ENCODE measurements around the gene ADCY4. TPM values are rescaled to one million over a fixed set of nuclear protein-coding genes. Genes with fewer than 3 reads are reported as not detected.

ADCY4 gene
- total RNA-seq, 4 donors from 2014 or later = 13.3 to 40.5 (median 22.6) TPM

DNA sequence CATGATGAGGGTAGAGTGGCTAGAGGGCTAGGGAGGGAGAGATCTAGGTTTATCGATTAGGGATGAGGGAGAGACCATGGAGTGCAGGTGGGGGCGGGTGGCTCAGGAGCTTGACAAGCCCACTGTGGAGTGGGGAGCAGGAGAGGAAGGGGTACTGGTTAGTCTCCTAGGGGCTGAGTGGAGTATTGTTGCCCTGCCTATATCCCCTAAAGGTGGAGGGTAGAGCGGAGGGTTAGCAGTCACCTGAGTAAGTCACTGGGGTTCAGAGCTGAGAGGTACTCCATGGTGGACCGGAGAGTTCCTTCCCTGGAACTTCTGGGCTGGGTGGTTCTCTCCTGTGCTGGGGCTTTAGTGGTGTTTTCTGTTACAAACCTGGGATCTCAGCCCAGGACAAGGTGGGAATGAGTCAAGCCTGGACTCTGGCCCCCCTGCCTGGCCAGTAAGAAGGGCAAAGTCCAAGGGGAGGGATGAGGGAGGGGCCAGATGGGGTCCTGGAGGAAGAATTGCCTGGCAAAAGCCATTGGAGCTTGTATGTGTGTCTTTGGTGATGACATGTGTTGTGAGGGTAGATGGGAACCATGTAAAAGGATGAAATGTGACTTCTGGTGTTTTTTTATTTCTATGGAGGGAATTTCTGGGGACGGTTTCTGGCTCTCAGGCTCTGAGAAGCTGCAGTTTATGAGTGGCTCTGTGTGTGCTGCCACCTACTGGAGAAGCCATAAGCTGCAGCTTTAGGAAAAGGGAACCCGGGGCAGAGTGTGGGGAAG, 27.1 kb downstream of the ADCY4 start, which contains the start of gene CIDEB:
Gene CIDEB (minus strand): TSS at position 403 of the 767 bp plus-strand sequence. CDS start 119 bp downstream, at position 284.
- ATAC-seq = no peak
- TF ChIP-seq POLR2A (IDR thresholded peaks at IDR 0.05) = no peak
- TF ChIP-seq, protein P1, sequence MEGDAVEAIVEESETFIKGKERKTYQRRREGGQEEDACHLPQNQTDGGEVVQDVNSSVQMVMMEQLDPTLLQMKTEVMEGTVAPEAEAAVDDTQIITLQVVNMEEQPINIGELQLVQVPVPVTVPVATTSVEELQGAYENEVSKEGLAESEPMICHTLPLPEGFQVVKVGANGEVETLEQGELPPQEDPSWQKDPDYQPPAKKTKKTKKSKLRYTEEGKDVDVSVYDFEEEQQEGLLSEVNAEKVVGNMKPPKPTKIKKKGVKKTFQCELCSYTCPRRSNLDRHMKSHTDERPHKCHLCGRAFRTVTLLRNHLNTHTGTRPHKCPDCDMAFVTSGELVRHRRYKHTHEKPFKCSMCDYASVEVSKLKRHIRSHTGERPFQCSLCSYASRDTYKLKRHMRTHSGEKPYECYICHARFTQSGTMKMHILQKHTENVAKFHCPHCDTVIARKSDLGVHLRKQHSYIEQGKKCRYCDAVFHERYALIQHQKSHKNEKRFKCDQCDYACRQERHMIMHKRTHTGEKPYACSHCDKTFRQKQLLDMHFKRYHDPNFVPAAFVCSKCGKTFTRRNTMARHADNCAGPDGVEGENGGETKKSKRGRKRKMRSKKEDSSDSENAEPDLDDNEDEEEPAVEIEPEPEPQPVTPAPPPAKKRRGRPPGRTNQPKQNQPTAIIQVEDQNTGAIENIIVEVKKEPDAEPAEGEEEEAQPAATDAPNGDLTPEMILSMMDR (IDR thresholded peaks at IDR 0.05) = peak; percentile 79 to 92 (median 81)
- no peaks in the 10 kb centered on the region for H3K9me3 ChIP-seq
- 25 to 36% methylated on average over 3 to 4 of the region's 6 CpGs for WGBS, 2 donors (ENCODE audit: low coverage in 1 of 2)
- H3K4me3 ChIP-seq = no peak within 1 kb of the TSS
- H3K4me1 ChIP-seq = peaks cover 0 to 51% (median 14%) of the 10 kb centered on the region in 3 donors
- H3K27ac ChIP-seq = no peak within 1 kb of the TSS
- H3K27me3 ChIP-seq = no peaks in the 10 kb centered on the region
- H3K36me3 ChIP-seq = peaks cover 0 to 52% of the 10 kb centered on the region in 2 donors

DNA sequence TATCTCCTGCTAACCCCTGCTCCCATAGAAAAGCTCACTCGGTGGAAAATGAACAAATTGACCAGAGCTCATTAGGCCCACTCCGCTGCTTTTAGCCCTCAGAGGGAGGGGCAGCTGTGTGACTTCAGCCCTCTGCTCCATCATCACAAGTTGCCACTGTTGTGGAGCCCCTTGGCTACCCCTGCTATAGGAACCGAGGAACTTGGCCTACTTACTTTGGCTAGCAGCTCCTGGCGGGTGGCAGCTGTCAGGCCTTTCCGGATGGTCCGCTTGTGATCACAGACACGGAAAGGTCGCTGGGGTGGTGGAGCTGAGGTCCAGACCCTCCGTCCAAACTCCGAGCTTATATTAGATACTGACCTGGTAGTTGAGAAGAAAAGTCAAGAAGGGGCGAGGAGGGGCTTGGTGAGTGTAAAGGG, 27.7 kb downstream of the ADCY4 start:
- no peaks in the 10 kb centered on the region for H3K9me3 ChIP-seq
- no peaks in the 10 kb centered on the region for H3K27me3 ChIP-seq
- H3K4me1 ChIP-seq = peaks cover 0 to 45% (median 14%) of the 10 kb centered on the region in 3 donors
- no peak overlapping the region for H3K4me3 ChIP-seq
- no peak overlapping the region for H3K27ac ChIP-seq
- WGBS, 2 donors (ENCODE audit: low coverage in 1 of 2) = 63 to 67% methylated on average over 7 of the region's 11 CpGs
- TF ChIP-seq, protein P1 (IDR thresholded peaks at IDR 0.05) = no peak
- TF ChIP-seq EP300 (IDR thresholded peaks at IDR 0.05) (no peak), POLR2AphosphoS5 (IDR thresholded peaks at IDR 0.05) (no peak), POLR2A (IDR thresholded peaks at IDR 0.05) (no peak)
- peaks cover 0 to 58% of the 10 kb centered on the region in 2 donors for H3K36me3 ChIP-seq
- no peak for ATAC-seq

DNA sequence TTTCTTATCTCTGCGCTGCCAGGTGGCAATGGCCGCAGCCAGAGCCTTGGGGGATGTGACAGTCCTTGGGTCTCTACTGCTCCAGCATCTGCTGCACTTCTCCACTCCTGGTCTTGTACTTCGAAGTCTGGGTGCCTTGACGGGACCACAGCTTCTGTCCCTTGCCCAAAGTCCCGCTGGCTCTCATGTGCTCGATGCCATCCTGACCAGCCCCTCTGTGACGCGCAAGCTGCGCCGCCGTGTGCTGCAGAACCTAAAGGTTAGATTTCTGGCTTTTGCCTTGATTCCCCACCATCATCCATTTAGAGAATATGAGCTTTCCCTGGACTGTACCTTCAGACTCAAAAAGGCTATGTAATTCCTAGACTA, 30.9 kb downstream of the ADCY4 start:
- no peaks in the 10 kb centered on the region for H3K9me3 ChIP-seq
- peaks cover 0 to 68% of the 10 kb centered on the region in 2 donors for H3K36me3 ChIP-seq
- 92 to 96% methylated on average over 7 to 9 of the region's 11 CpGs for WGBS, 2 donors (ENCODE audit: low coverage in 1 of 2)
- no peak for TF ChIP-seq POLR2AphosphoS5 (IDR thresholded peaks at IDR 0.05)
- no peak for TF ChIP-seq POLR2A (IDR thresholded peaks at IDR 0.05)
- no peak for TF ChIP-seq EP300 (IDR thresholded peaks at IDR 0.05)
- TF ChIP-seq, protein P1 (IDR thresholded peaks at IDR 0.05) = no peak
- ATAC-seq = no peak
- no peaks in the 10 kb centered on the region for H3K27me3 ChIP-seq
- no peak overlapping the region for H3K27ac ChIP-seq
- peaks cover 4 to 40% (median 8%) of the 10 kb centered on the region in 3 donors for H3K4me1 ChIP-seq
- H3K4me3 ChIP-seq = no peak overlapping the region

DNA sequence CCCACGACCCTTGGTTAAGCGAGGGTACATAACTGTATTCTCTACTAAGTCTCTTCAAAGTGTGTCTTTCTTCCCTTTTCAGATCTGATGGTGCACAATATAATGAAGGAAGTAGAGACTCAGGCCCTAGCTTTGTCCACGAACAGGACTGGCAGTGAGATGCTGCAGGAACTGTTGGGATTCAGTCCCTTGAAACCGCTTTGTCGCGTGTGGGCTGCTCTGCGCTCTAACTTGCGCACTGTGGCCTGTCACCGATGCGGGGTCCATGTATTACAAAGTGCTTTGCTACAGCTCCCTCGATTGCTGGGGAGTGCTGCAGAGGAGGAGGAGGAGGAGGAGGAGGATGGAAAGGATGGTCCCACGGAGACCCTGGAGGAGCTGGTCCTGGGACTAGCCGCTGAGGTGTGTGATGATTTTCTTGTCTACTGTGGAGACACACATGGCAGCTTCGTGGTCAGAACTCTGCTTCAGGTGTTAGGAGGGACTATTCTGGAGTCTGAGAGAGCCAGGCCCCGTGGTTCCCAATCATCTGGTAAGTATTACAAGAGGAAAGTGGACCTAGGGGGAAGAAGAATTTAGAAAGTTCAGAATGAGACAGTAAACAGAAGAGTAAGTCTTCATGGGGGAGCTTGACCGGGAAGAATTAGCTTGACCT, 34.4 kb downstream of the ADCY4 start:
- ATAC-seq = no peak
- TF ChIP-seq POLR2A (IDR thresholded peaks at IDR 0.05) (no peak), POLR2AphosphoS5 (IDR thresholded peaks at IDR 0.05) (no peak), EP300 (IDR thresholded peaks at IDR 0.05) (no peak)
- TF ChIP-seq, protein P1 (IDR thresholded peaks at IDR 0.05) = no peak
- Histone ChIP-seq H3K27ac (peak overlapping the region; percentile 39 to 83 (median 79)), H3K9me3 (no peaks in the 10 kb centered on the region), H3K27me3 (no peaks in the 10 kb centered on the region), H3K36me3 (peaks cover 0 to 52% of the 10 kb centered on the region in 2 donors), H3K4me1 (peaks cover 4 to 51% (median 10%) of the 10 kb centered on the region in 3 donors), H3K4me3 (peak overlapping the region; percentile 69 to 81)
- 27 to 57% methylated on average over 5 to 11 of the region's 16 CpGs for WGBS, 2 donors (ENCODE audit: low coverage in 1 of 2)

All from gastroesophageal sphincter (tissue), 4 donors.